ENCODE data around the gene RHEB. TPM values are rescaled to one million over a fixed set of nuclear protein-coding genes. Genes with fewer than 3 reads are reported as not detected.
A peak's percentile ranks its signal among the peaks of the same experiment; 100 is the strongest.

The RHEB gene
- total RNA-seq, 1 donor from 2014 or later: 71.7 TPM

GRCh38 chr7:151494298-151495284 lies 25.1 kb downstream of the RHEB start:
- peaks cover 6% of the 10 kb centered on the region for H3K36me3 Mint-ChIP-seq (ENCODE audit: insufficient read depth)
- no peak for TF ChIP-seq CTCF (IDR thresholded peaks at IDR 0.05; ENCODE audit: unreplicated experiment)

GRCh38 chr7:151493083-151493482 lies 26.6 kb downstream of the RHEB start:
- no peak overlapping the region for H3K27ac Mint-ChIP-seq

More at GRCh38 chr7:151494298-151495284, 25.1 kb downstream of the RHEB start:
- Mint-ChIP-seq H3K27me3 (no peaks in the 10 kb centered on the region), H3K27ac (peak overlapping the region; percentile 46), H3K4me1 (ENCODE audit: low read depth) (peaks cover 38% of the 10 kb centered on the region), H3K4me3 (ENCODE audit: low read depth) (no peak overlapping the region), H3K9me3 (ENCODE audit: low read depth) (no peaks in the 10 kb centered on the region)
- DNase-seq (ENCODE audit: low spot score, unreplicated experiment): no peak

GRCh38 chr7:151491859-151492258 lies 27.8 kb downstream of the RHEB start:
- no peaks in the 10 kb centered on the region for H3K27me3 Mint-ChIP-seq
- no peak for TF ChIP-seq CTCF (IDR thresholded peaks at IDR 0.05; ENCODE audit: unreplicated experiment)
- H3K4me3 Mint-ChIP-seq (ENCODE audit: low read depth): no peak overlapping the region
- no peak overlapping the region for H3K27ac Mint-ChIP-seq
- DNase-seq (ENCODE audit: low spot score, unreplicated experiment): no peak
- H3K36me3 Mint-ChIP-seq (ENCODE audit: insufficient read depth): peaks cover 9% of the 10 kb centered on the region
- H3K4me1 Mint-ChIP-seq (ENCODE audit: low read depth): peaks cover 29% of the 10 kb centered on the region
- no peaks in the 10 kb centered on the region for H3K9me3 Mint-ChIP-seq (ENCODE audit: low read depth)

More at GRCh38 chr7:151493083-151493482, 26.6 kb downstream of the RHEB start:
- Mint-ChIP-seq H3K4me3 (ENCODE audit: low read depth) (no peak overlapping the region), H3K9me3 (ENCODE audit: low read depth) (no peaks in the 10 kb centered on the region), H3K27me3 (no peaks in the 10 kb centered on the region), H3K36me3 (ENCODE audit: insufficient read depth) (peaks cover 9% of the 10 kb centered on the region), H3K4me1 (ENCODE audit: low read depth) (peaks cover 31% of the 10 kb centered on the region)
- DNase-seq (ENCODE audit: low spot score, unreplicated experiment): no peak
- no peak for TF ChIP-seq CTCF (IDR thresholded peaks at IDR 0.05; ENCODE audit: unreplicated experiment)

GRCh38 chr7:151490456-151491105 lies 29.1 kb downstream of the RHEB start:
- H3K27me3 Mint-ChIP-seq: no peaks in the 10 kb centered on the region
- H3K27ac Mint-ChIP-seq: no peak overlapping the region
- peaks cover 23% of the 10 kb centered on the region for H3K4me1 Mint-ChIP-seq (ENCODE audit: low read depth)
- H3K9me3 Mint-ChIP-seq (ENCODE audit: low read depth): no peaks in the 10 kb centered on the region
- H3K4me3 Mint-ChIP-seq (ENCODE audit: low read depth): no peak overlapping the region
- no peak for TF ChIP-seq CTCF (IDR thresholded peaks at IDR 0.05; ENCODE audit: unreplicated experiment)
- peaks cover 11% of the 10 kb centered on the region for H3K36me3 Mint-ChIP-seq (ENCODE audit: insufficient read depth)
- DNase-seq (ENCODE audit: low spot score, unreplicated experiment): no peak

- TF ChIP-seq CTCF (IDR thresholded peaks at IDR 0.05; ENCODE audit: unreplicated experiment): no peak
- no peak for DNase-seq (ENCODE audit: low spot score, unreplicated experiment)
- Mint-ChIP-seq H3K27ac (no peak overlapping the region), H3K9me3 (ENCODE audit: low read depth) (no peaks in the 10 kb centered on the region), H3K27me3 (no peaks in the 10 kb centered on the region), H3K4me3 (ENCODE audit: low read depth) (no peak overlapping the region), H3K4me1 (ENCODE audit: low read depth) (peaks cover 15% of the 10 kb centered on the region), H3K36me3 (ENCODE audit: insufficient read depth) (peaks cover 11% of the 10 kb centered on the region)
Measured at GRCh38 chr7:151489498-151489897, 30.2 kb downstream of the RHEB start.
